ENCODE measurements around the gene TRIM8.
"Not testable (repeated sequence)": the region's sequence is repeated elsewhere in the genome, so short reads cannot be mapped to it uniquely, and the experiment has no call there.

Gene TRIM8

DNA sequence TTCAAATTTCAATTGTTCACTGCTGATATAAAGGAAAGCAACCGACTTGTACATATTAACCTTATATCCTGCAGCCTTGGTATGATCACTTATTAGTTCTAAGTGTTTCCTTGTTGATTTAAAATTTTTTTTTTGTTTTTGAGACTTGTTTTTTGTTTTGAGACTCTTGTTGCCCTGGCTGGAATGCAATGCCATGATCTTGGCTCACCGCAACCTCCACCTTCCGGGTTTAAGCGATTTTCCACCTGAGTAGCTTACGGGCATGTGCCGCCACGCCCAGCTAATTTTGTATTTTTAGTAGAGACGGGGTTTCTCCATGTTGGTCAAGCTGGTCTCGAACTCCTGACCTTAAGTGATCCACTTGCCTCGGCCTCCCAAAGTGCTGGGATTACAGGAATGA, 51.1 kb downstream of the TRIM8 start:
- not testable (repeated sequence) for DNase-seq (ENCODE audit: low read depth in 1 of 2, low spot score in 1 of 2)

DNA sequence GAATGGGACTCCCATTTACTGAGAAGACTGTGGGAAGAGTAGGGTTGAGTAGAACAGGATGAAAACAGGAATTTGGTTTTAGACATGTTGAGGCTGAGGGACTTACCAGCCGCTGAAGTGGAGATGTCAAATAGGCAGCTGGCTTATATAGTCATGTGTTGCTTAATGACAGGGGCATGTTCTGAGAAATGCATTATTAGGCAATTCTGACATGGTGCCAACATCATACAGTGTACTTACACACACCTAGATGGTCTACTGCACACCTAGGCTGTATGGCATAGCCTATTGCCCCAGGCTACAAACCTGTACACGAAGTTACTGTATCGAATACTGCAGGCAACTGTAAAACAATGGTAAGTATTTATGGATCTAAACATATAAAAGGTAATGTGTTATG, 52.5 kb downstream of the TRIM8 start:
- no peak for DNase-seq (ENCODE audit: low read depth in 1 of 2, low spot score in 1 of 2)

DNA sequence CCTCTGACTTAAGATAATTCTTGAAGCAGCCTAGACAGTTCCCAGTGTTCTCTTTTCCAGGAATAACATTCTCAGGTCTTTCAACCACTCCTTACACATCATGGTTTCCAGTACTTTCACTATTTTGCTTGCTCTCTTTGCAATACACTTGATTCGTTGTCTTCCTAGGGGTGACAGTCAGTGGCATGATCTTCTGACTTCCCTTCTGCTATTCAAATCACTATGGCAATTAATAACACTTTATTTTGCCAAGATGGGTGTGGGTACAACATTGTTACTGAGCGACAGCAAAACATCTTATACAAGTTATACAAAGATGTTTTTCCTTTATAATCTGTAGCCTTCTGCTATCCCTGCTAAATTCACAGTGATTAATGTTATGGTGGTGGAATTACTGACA, 54.6 kb downstream of the TRIM8 start:
- no peak for DNase-seq (ENCODE audit: low read depth in 1 of 2, low spot score in 1 of 2)

DNA sequence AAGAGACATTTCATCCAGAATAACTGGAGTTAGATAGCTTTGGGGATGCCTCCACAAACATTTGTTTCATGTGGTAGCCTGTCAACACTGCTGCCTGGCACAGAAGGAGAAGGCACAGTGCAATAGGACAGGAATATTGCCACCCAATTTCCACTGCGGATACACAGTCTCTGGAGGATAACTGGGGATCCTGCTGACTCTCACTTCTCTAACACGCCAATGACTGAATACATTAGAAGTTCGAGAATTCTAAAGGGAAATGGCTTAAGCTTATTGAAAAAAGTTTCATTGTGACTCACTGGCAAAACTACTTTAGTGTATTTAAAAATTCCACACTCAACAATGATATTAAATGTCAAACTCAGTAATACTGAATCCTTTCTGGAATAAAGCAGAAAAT, 57.0 kb downstream of the TRIM8 start:
- no peak for DNase-seq (ENCODE audit: low read depth in 1 of 2, low spot score in 1 of 2)

DNA sequence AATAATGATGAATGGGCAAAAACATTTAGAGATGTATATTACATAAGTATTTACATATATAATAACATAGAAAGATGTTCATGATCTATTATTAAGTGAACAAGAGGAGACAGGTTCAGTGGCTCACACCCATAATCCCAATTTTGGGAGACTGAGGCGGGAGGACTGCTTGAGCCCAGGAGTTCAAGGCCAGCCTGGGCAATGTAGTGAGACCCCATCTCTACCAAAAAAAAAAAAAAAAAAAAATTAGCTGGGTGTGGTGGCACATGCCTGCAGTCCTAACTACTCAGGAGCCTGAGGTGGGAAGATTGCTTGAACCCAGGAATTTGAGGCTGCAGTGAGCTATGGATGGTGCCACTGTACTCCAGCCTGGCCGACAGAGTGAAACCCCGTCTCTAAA, 57.5 kb downstream of the TRIM8 start:
- DNase-seq (ENCODE audit: low read depth in 1 of 2, low spot score in 1 of 2) = no peak

DNA sequence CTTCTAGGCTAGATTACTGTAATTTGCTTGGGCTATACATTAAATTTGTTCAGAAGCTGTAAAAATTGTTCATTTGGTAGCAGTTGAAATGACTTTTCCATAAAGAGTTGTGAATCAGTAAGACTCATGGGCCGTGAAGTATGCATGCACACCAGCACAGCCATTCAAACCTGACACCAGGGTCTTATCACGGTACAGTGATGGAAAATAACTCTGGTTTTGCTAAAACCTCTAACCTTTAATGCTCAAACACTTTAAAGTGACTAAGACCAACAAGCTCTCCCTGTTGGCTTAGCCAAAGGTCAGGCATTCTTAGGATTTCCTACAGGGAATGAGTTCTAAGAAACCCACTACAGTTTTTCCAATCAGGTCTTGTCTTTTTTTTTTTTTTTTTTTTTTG, 58.5 kb downstream of the TRIM8 start:
- no peak for DNase-seq (ENCODE audit: low read depth in 1 of 2, low spot score in 1 of 2)

DNA sequence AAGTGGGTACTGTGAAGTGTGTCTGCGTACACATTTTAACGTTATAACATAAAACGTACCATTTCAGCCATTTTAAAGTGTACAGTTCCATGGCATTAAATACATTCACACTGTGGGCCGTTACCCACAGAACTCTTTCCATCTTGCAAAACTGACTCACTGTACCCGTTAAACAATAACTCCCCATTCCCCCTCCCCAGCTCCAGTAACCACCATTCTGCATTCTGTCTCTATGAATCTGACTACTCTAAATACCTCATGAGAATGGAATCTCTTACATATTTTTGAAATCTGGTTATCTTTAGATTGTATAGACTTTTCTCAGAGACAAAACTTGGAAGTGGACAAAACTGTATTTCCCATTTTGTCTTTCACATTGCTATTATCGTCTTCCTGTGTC, 60.6 kb downstream of the TRIM8 start:
- DNase-seq (ENCODE audit: low read depth in 1 of 2, low spot score in 1 of 2) = no peak

DNA sequence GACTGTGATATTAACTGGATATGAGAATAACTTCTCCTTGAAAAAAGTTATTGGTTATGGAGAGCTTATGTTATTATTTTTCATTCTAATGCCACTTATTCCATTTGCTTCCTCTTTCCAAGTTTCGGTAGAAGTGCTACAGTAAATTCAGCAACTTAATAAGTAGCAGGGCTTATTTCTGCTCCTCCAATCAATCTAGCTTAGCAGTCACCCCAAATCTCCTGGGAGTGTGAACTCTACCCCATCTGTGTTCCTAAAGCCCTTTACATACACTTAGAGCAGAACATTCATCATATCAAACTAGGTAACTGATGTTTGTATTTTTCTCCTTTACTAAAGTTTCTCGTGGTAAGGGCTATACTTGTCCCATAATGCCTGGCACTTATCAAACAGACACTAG, 61.3 kb downstream of the TRIM8 start:
- DNase-seq (ENCODE audit: low read depth in 1 of 2, low spot score in 1 of 2) = no peak

Measured in stimulated activated CD4-positive, alpha-beta T cell treated with anti-CD3 and anti-CD28 coated beads, Interleukin-15, amount 100 ng/mL, for 1 hour (primary cell).